ENCODE measurements around the gene TTC8. TPM values are rescaled to one million over a fixed set of nuclear protein-coding genes. Genes with fewer than 3 reads are reported as not detected.

The TTC8 gene
- total RNA-seq, 1 experiment from 2014 or later: 9.2 TPM

GRCh38 chr14:88838015-88838414, 13.6 kb downstream of the TTC8 start:
- H3K23me2 ChIP-seq (ENCODE audit: insufficient read length, low read depth, low read length, poor library complexity, severe bottlenecking): no peaks in the 10 kb centered on the region
- no peak overlapping the region for H3T11ph ChIP-seq (ENCODE audit: low read length)
- TF ChIP-seq CTCF (conservative IDR thresholded peaks at IDR 0.05): no peak
- no peak overlapping the region for H2AFZ ChIP-seq (ENCODE audit: low read length)
- no peak overlapping the region for H2AK5ac ChIP-seq (ENCODE audit: insufficient read length, low read length)
- no peak overlapping the region for H3K4me2 ChIP-seq (ENCODE audit: insufficient read depth, insufficient read length, low read length)
- no peak overlapping the region for H2BK12ac ChIP-seq (ENCODE audit: insufficient read length, low read depth, low read length)
- no peak overlapping the region for H4K8ac ChIP-seq (replicated peaks; ENCODE audit: insufficient read length, low read depth, low read length)
- H3K4ac ChIP-seq (ENCODE audit: low read depth, low read length): no peak overlapping the region
- no peak overlapping the region for H2BK20ac ChIP-seq (ENCODE audit: low read depth, low read length, poor library complexity, severe bottlenecking)
- H3K27ac Mint-ChIP-seq: no peak overlapping the region
- H2BK5ac ChIP-seq (ENCODE audit: insufficient read length, low read length): no peak overlapping the region
- H3K9me3 ChIP-seq (ENCODE audit: control insufficient read depth, low read depth, low read length): no peaks in the 10 kb centered on the region
- H3K14ac ChIP-seq (ENCODE audit: insufficient read depth, low read length): no peak overlapping the region
- H3K4me1 Mint-ChIP-seq: peaks cover 6 to 16% of the 10 kb centered on the region in 2 experiments; a peak in 2 of 4 replicates
- no peak overlapping the region for H3K56ac ChIP-seq (ENCODE audit: insufficient read length, low read depth, low read length)
- no peak for DNase-seq
- no peaks in the 10 kb centered on the region for H3K4me1 ChIP-seq (ENCODE audit: insufficient read depth, low read length)
- no peak overlapping the region for H3K9ac ChIP-seq (ENCODE audit: extremely low read depth, insufficient read length, low read length)
- H3K27me3 ChIP-seq (ENCODE audit: insufficient read depth, low read length): no peaks in the 10 kb centered on the region
- no peaks in the 10 kb centered on the region for H3K79me2 ChIP-seq (ENCODE audit: insufficient read depth, low read length)
- no peaks in the 10 kb centered on the region for H3K27me3 Mint-ChIP-seq (ENCODE audit: low read depth)
- H2BK15ac ChIP-seq (ENCODE audit: low read depth, low read length): no peak overlapping the region
- H4K20me1 ChIP-seq (ENCODE audit: control insufficient read depth, insufficient read depth, insufficient read length): no peaks in the 10 kb centered on the region
- no peak overlapping the region for H3K18ac ChIP-seq (ENCODE audit: insufficient read length, low read depth, low read length)
- H3K27ac ChIP-seq (ENCODE audit: insufficient read length, low read depth, low read length): no peak overlapping the region
- H3K4me3 Mint-ChIP-seq: no peak overlapping the region
- no peaks in the 10 kb centered on the region for H3K9me3 Mint-ChIP-seq
- WGBS (ENCODE audit: extremely low coverage, insufficient read length, low lambda C conversion rate): no CpG with 5 or more reads among the region's 3 CpGs
- H3K79me1 ChIP-seq (ENCODE audit: insufficient read depth, low read depth, low read length, poor library complexity, severe bottlenecking): no peaks in the 10 kb centered on the region
- H3K36me3 Mint-ChIP-seq (ENCODE audit: insufficient read depth in 1 of 3, low read depth in 3 of 3): no peaks in the 10 kb centered on the region; a peak in 2 of 7 replicates
- H2BK120ac ChIP-seq (ENCODE audit: low read depth, low read length, poor library complexity, severe bottlenecking): no peak overlapping the region
- no peak overlapping the region for H4K5ac ChIP-seq (ENCODE audit: insufficient read length, low read depth, low read length)
- no peak overlapping the region for H4K91ac ChIP-seq (ENCODE audit: insufficient read length, low read depth, low read length)
- H3K23ac ChIP-seq (ENCODE audit: insufficient read length, low read depth, low read length): no peak overlapping the region

All from H9 (cell line).